ENCODE measurements around the gene FNDC3B.

GRCh38 chr3:172066880-172067796 lies 27.8 kb downstream of the FNDC3B start:
- no peak for TF ChIP-seq JUND (IDR thresholded peaks at IDR 0.05)
- TF ChIP-seq TAF1 (conservative IDR thresholded peaks at IDR 0.05), result no peak
- TF ChIP-seq GABPA (IDR thresholded peaks at IDR 0.05 in 1 of 2, conservative IDR thresholded peaks at IDR 0.05 in 1 of 2), result no peak
- no peak for TF ChIP-seq CTCF (IDR thresholded peaks at IDR 0.05; ENCODE audit: low read depth, low read length, missing input control)
- TF ChIP-seq RAD21 (IDR thresholded peaks at IDR 0.05), result no peak
- TF ChIP-seq YY1 (IDR thresholded peaks at IDR 0.05), result no peak
- TF ChIP-seq EGR1 (IDR thresholded peaks at IDR 0.05; ENCODE audit: low read depth in 2 of 2), result no peak
- TF ChIP-seq RXRA (IDR thresholded peaks at IDR 0.05), result no peak
- no peak for TF ChIP-seq ZBTB33 (IDR thresholded peaks at IDR 0.05)
- no peak for TF ChIP-seq REST (IDR thresholded peaks at IDR 0.05)
- TF ChIP-seq ATF3 (IDR thresholded peaks at IDR 0.05), result no peak

All from liver (tissue), 3 donors.